Prostate gland (tissue), 2 donors: ENCODE data around the gene NIM1K.

Experiments
- POLR2A ChIP-seq: fragments of 450-650 bp; IDR thresholded peaks from one replicate; pipeline ENCODE4 v1.6.1; 2016; ENCODE audit warnings: antibody characterized with exemption, mild to moderate bottlenecking
- POLR2AphosphoS5 ChIP-seq: sonication (generic); formaldehyde crosslinking; IDR thresholded peaks from one replicate; pipeline ENCODE4 v1.6.1; 2017; ENCODE audit warnings: antibody characterized with exemption
- TF ChIP-seq, protein P1 (sequence below), 4 experiments: fragments of 200-600 bp in 2 of 4; fragments of 450-650 bp in 2 of 4; sonication (generic) in 2 of 4; IDR thresholded peaks; 1 replicate in 3 of 4; 2 replicates in 1 of 4; pipeline ENCODE4 v1.5.1; 2016 to 2019; ENCODE audit warnings: antibody characterized with exemption in 4 of 4, mild to moderate bottlenecking in 2 of 4, moderate library complexity in 2 of 4

DNA sequence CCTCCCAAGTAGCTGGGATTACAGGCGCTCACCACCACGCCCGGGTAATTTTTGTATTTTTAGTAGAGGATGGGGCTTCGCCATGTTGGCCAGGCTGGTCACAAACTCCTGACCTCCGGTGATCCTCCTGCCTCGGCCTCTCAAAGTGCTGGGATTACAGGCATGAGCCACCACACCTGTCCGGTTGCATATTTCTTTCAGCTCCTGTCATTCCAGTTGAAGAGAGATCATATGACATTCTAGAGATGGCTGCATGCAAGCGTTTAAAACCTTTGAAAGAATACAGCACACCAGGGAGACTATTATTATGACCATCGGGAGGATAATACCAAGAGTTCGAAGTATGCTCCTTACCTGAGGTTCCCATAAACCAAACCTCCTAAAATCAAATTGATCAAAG, 9.6 kb upstream of the NIM1K start:
- no peak for TF ChIP-seq POLR2A
- TF ChIP-seq, protein P1, sequence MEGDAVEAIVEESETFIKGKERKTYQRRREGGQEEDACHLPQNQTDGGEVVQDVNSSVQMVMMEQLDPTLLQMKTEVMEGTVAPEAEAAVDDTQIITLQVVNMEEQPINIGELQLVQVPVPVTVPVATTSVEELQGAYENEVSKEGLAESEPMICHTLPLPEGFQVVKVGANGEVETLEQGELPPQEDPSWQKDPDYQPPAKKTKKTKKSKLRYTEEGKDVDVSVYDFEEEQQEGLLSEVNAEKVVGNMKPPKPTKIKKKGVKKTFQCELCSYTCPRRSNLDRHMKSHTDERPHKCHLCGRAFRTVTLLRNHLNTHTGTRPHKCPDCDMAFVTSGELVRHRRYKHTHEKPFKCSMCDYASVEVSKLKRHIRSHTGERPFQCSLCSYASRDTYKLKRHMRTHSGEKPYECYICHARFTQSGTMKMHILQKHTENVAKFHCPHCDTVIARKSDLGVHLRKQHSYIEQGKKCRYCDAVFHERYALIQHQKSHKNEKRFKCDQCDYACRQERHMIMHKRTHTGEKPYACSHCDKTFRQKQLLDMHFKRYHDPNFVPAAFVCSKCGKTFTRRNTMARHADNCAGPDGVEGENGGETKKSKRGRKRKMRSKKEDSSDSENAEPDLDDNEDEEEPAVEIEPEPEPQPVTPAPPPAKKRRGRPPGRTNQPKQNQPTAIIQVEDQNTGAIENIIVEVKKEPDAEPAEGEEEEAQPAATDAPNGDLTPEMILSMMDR (IDR thresholded peaks at IDR 0.05): no peak
- TF ChIP-seq POLR2AphosphoS5: no peak
